Panc1 (cell line): ENCODE measurements around the gene ITPRIPL1.

ENCODE experiments used
- CTCF ChIP-seq: fragments of 450-650 bp; IDR thresholded peaks from 2 replicates; pipeline ENCODE4 v1.5.1; 2017; ENCODE audit warnings: mild to moderate bottlenecking
- POLR2AphosphoS5 ChIP-seq: IDR thresholded peaks from 2 replicates; pipeline ENCODE4 v1.6.1; 2012; ENCODE audit warnings: mild to moderate bottlenecking, low read depth, low read length, moderate library complexity
- REST ChIP-seq, 2 experiments: IDR thresholded peaks; 2 replicates each; pipeline ENCODE4 v1.6.1; 2011 to 2012; ENCODE audit warnings: low read depth in 2 of 2, control low read depth in 1 of 2, low read length in 1 of 2, mild to moderate bottlenecking in 1 of 2, moderate library complexity in 1 of 2; ENCODE audit not compliant: insufficient read depth in 1 of 2

GRCh38 chr2:96359310-96359709 lies 34.2 kb downstream of the ITPRIPL1 start:
- peak; percentile 70 for TF ChIP-seq CTCF
- TF ChIP-seq POLR2AphosphoS5, result no peak
- TF ChIP-seq REST (IDR thresholded peaks at IDR 0.05; ENCODE audit: insufficient read depth in 1 of 2, low read depth in 2 of 2, low read length in 1 of 2), result no peak
